ENCODE data around the gene COPS3.
"Not testable (repeated sequence)": the region's sequence is repeated elsewhere in the genome, so short reads cannot be mapped to it uniquely, and the experiment has no call there.

Gene COPS3

GRCh38 chr17:17303010-17303846 lies 22.2 kb upstream of the COPS3 start, which contains the start of gene NT5M:
NT5M (plus strand) TSS chr17:17303373; CDS start chr17:17303551, 178 bp downstream.
- in situ Hi-C loops (cut with HindIII; ENCODE audit: low sequenced_read_pairs): no loop called here

- in situ Hi-C loops (cut with HindIII; ENCODE audit: low sequenced_read_pairs): not testable (repeated sequence)
Measured at GRCh38 chr17:17301659-17302058, 20.6 kb upstream of the COPS3 start.

GRCh38 chr17:17300624-17301568 lies 19.9 kb upstream of the COPS3 start:
- in situ Hi-C loops (cut with HindIII; ENCODE audit: low sequenced_read_pairs): no loop called here

GRCh38 chr17:17298108-17298507 lies 17.1 kb upstream of the COPS3 start:
- in situ Hi-C loops (cut with HindIII; ENCODE audit: low sequenced_read_pairs): no loop called here

- in situ Hi-C loops (cut with HindIII; ENCODE audit: low sequenced_read_pairs): no loop called here
Measured at GRCh38 chr17:17297217-17297616, 16.2 kb upstream of the COPS3 start.

- in situ Hi-C loops (cut with HindIII; ENCODE audit: low sequenced_read_pairs): no loop called here
Measured at GRCh38 chr17:17295141-17295540, 14.1 kb upstream of the COPS3 start.

- in situ Hi-C loops (cut with HindIII; ENCODE audit: low sequenced_read_pairs): no loop called here
Measured at GRCh38 chr17:17289701-17290100, 8.7 kb upstream of the COPS3 start.

GRCh38 chr17:17289086-17289485 lies 8.0 kb upstream of the COPS3 start:
- in situ Hi-C loops (cut with HindIII; ENCODE audit: low sequenced_read_pairs): no loop called here

- in situ Hi-C loops (cut with HindIII; ENCODE audit: low sequenced_read_pairs): no loop called here
Measured at GRCh38 chr17:17285951-17286350, 4.9 kb upstream of the COPS3 start.

- in situ Hi-C loops (cut with HindIII; ENCODE audit: low sequenced_read_pairs): no loop called here
Measured at GRCh38 chr17:17279316-17279715, 1.7 kb downstream of the COPS3 start.

- in situ Hi-C loops (cut with HindIII; ENCODE audit: low sequenced_read_pairs): not testable (repeated sequence)
Measured at GRCh38 chr17:17277431-17277830, 3.6 kb downstream of the COPS3 start.

GRCh38 chr17:17275971-17276370 lies 5.1 kb downstream of the COPS3 start:
- in situ Hi-C loops (cut with HindIII; ENCODE audit: low sequenced_read_pairs): no loop called here

- in situ Hi-C loops (cut with HindIII; ENCODE audit: low sequenced_read_pairs): no loop called here
Measured at GRCh38 chr17:17269926-17270773, 10.9 kb downstream of the COPS3 start.

- in situ Hi-C loops (cut with HindIII; ENCODE audit: low sequenced_read_pairs): no loop called here
Measured at GRCh38 chr17:17264430-17264829, 16.6 kb downstream of the COPS3 start.

GRCh38 chr17:17258998-17259397 lies 22.0 kb downstream of the COPS3 start:
- in situ Hi-C loops (cut with HindIII; ENCODE audit: low sequenced_read_pairs): no loop called here

GRCh38 chr17:17258011-17258410 lies 23.0 kb downstream of the COPS3 start:
- in situ Hi-C loops (cut with HindIII; ENCODE audit: low sequenced_read_pairs): no loop called here

GRCh38 chr17:17256316-17256715 lies 24.7 kb downstream of the COPS3 start:
- in situ Hi-C loops (cut with HindIII; ENCODE audit: low sequenced_read_pairs): no loop called here

GRCh38 chr17:17255689-17256088 lies 25.4 kb downstream of the COPS3 start:
- in situ Hi-C loops (cut with HindIII; ENCODE audit: low sequenced_read_pairs): not testable (repeated sequence)

- in situ Hi-C loops (cut with HindIII; ENCODE audit: low sequenced_read_pairs): no loop called here
Measured at GRCh38 chr17:17254036-17254435, 27.0 kb downstream of the COPS3 start.

- in situ Hi-C loops (cut with HindIII; ENCODE audit: low sequenced_read_pairs): no loop called here
Measured at GRCh38 chr17:17253406-17253805, 27.6 kb downstream of the COPS3 start.
